Mucosa of gallbladder (tissue), 1 donor: ENCODE measurements around the gene SPATC1L. TPM values are rescaled to one million over a fixed set of nuclear protein-coding genes. Genes with fewer than 3 reads are reported as not detected.

Source experiments
- DNase-seq: peaks from one replicate; pipeline ENCODE4 v3.0.0-alpha.2; 2020; ENCODE audit warnings: low spot score
- total RNA-seq: library from RNA; stranded (reverse); gene quantifications from one replicate; pipeline ENCODE4 v1.2.1, GENCODE V29; 2021
- donor health status: DM: no; HTN: no; CAD: no.

The SPATC1L gene
- total RNA-seq, 1 donor from 2014 or later = 6.9 TPM

DNA sequence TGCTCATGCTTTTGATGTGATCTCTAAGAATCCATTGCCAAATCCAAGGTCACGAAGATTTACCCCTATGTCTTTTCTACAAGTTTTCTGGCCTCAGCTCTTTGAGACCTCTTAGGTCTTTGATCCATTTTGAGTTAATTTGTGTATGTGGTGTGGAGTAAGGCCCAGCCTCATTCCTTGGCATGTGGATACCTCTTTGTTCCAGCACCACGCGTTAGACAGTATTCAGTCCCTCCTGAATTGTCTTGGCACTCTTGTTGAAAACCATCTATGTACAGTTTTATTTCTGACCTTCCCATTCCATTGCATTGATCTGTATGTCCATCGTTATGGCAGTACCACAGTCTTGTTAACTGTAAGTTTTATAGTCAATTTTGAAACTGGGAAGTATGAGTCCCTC, 20.9 kb downstream of the SPATC1L start:
- no peak for DNase-seq

DNA sequence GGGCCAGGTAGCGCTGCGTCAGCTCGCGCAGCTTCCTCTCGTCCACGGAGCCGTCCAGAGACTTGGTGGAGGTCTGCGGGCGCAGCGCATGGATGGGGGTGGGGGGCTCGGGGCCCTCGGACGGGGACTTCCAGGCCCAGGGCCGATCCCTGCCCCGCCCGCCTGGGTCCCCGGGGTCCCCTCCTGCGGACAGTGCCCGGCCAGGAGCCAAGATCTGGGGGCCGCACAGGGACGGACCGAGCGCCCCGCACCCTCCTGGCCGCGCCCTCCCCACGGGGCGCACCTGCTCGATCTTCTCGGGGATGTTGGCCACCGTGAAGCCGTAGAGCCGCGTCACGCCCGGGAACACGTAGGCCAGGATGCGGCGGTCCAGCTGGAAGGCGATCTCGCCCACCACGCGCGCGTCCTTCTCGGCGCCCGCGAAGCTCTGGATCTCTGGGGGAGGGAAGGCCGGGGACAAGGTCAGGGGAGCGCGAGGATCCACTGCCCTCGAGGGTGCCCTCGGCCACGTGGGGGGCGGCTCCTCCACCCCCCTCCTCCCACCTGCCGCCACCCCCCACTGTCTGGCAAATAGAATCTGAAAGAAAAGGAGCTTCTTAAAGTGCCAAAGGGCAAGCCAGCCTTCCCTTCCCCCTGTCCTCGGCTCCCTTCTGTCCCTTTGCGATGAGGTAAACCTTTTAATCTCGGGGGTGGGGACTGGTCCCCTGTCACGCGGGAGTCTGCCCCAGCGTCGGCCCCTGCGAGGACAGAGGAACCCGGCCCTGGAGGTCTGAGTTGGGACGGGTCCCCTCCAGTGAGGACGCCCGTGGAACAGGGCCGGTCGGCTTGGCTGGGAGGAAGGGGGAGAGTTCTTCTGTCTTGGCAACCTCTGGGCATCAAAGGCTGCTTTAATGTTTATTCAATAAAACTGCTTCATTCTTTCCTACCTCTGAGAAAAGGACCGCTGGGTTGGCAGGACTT, 22.3 kb downstream of the SPATC1L start:
- DNase-seq = no peak

GRCh38 chr21:46160907-46161632, 23.2 kb downstream of the SPATC1L start:
- no peak for DNase-seq

GRCh38 chr21:46160657-46160906, 23.7 kb downstream of the SPATC1L start:
- DNase-seq = no peak

- no peak for DNase-seq
These were observed 24.2 kb downstream of the SPATC1L start for GRCh38 chr21:46159841-46160656.

DNA sequence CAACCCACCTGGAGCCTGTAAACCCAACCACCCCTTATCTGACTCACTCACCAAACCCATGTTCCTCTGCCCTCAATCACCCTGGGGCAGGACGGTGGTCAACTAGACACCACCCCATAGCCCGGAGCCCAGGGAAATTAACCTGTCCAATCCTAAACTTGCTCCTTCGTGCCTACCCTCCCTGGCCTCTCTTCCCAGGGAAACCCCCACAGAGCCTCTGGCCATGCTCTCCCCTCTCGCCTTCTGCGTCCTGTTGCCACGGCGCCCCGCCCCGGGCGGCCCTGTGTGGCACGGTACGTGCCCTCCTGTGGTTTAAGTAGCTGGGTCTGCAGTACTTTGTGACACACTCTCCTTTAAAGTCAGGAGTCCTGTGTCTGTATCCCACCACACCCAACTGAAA, 24.9 kb downstream of the SPATC1L start:
- DNase-seq = no peak

- DNase-seq = no peak
These were observed 25.5 kb downstream of the SPATC1L start for GRCh38 chr21:46158666-46159300.

DNA sequence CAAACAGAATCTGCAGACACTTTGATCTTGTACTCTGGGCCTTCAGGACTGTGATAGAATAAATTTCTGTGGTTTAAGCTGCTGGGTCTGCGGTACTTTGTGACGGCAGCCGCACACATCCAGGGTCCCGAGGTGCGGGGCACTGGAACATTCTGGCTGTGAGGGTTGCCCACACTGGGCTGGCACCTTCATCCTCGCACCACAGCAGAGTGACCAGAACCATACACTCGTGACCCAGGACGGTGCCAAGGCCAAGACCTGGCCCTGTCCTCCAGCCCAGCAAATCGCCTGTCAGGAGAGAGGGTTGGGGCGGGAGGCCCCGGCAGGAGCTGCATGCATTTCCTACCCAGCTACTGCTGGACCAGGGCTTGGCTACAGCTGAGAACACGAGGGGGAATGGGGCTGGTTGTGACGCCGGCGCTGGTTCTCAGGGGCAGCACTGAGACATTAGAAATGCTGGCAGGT, 26.2 kb downstream of the SPATC1L start:
- DNase-seq = no peak

DNA sequence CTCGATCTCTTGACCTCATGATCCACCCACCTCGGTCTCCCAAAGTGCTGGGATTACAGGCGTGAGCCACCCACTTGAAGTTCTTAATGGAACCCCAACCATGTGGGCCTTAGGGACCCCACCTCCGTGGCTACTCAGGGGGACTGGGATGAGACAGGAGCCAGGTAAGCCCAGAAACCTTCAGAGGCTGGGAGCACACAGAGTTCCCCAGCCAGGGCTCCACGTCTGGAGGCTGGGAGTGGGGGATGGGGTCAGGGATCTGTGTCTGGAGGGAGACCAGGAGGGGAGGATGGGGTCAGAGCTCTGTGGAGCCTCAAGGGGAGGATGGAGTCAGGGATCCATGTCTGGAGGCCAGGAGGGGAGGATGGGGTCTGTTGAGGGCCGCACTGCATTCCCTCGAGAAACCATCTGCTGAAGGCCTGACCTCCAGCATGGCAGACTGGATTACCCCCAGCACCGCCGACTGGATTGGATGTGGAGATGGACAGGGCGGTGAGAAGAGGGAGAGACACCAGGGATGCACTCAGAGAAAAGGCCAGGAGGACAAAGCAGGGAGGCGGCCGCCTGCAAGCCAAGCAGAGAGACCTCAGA, 26.8 kb downstream of the SPATC1L start:
- DNase-seq = no peak

GRCh38 chr21:46156678-46157077, 27.6 kb downstream of the SPATC1L start:
- no peak for DNase-seq

DNA sequence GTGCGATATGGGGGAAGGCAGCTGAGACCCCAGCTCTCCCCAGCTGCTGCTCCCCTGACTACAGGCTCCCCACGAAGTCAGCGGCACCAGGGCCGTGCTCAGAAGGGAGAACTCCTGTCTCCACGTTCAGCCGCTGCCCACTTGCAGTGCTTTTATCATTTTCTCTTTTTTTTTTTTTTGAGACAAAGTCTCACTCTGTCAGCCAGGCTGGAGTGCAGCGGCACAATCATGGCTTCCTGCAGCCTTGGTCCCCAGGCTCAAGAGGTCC, 27.9 kb downstream of the SPATC1L start:
- DNase-seq = no peak

DNA sequence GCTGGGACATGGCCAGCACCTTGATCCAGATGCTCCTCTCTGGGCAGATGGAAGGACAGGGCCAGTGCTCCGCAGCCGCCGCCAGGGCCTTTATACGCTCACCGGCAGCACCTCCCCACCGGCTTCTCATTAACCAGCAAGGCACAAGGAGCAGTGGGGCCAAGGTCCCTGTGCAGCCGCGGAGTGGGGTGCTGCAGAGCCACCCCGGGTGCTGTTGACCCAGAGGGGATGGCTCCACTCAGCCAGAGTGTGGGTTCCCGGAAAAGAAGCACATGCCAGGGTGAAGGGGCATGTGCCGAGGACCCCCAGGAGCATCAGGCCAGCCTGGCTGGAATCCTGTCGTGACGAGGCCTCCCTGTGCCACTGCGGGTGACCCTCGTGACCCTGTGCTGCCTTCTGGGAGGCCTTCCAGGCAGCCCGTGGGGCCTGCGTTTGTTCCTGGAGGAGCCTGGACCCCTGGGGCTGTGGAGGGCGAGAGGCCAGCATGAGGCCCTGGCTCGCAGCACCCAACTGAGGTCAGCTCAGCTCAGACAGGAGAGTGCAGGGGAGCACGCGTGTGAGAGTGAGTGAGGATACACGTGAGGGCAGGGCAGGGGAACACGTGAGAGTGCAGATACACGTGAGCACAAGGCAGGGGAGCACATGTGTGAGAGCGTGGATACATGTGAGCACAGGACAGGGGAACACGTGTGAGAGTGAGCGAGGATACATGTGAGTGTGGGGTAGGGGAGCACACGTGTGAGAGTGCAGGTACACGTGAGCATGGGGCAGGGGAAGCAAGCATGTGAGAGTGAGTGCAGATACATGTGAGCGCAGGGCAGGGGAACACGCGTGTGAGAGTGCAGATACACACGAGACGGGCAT, 28.5 kb downstream of the SPATC1L start, which contains the start of gene FTCD:
Gene FTCD (minus strand): TSS at position 66 of the 864 bp plus-strand sequence. CDS start 56 bp downstream, at position 10.
- DNase-seq = no peak

GRCh38 chr21:46154955-46155513, 29.2 kb downstream of the SPATC1L start:
- no peak for DNase-seq

DNA sequence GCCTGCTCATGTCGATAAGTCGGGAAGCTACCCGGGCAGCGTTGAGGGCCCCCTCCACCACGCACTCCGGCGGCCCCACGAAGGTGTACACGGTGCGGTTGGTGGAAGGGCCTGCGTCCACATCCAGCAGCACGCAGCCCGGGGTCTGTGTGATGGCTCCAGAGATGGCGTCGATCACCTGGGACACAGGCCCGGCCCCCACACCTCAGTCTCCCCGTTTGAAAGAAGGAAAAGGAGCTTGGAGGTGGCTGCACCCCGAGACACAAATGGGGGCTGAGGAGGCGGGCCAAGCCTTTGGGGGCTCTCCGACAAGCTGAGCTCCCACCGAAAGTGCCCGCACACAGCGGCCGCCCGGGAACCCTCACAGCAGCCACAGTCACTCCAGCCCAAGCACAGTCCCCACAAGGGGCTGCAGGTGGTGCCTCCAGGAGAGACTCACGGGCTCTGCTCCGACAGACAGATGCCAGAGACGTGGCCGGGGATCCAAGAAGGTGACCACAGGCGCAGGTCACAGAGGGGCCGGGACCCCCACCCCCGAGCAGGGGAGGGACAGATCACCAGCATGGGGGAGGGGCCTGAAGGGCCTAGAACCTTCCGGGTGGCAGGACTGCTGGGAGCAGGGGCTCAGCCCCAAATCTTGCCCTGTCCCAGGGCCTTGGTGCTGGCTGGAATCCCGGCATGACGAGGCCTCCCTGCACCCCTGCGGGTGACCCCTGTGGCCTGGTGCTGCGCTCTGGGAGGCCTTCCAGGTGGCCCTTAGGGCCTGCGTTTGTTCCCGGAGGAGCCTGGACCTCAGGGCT, 29.9 kb downstream of the SPATC1L start:
- DNase-seq = no peak

- DNase-seq = peak; percentile 40
These were observed 30.8 kb downstream of the SPATC1L start for GRCh38 chr21:46153247-46154154.

- no peak for DNase-seq
These were observed 31.4 kb downstream of the SPATC1L start for GRCh38 chr21:46152927-46153246.

DNA sequence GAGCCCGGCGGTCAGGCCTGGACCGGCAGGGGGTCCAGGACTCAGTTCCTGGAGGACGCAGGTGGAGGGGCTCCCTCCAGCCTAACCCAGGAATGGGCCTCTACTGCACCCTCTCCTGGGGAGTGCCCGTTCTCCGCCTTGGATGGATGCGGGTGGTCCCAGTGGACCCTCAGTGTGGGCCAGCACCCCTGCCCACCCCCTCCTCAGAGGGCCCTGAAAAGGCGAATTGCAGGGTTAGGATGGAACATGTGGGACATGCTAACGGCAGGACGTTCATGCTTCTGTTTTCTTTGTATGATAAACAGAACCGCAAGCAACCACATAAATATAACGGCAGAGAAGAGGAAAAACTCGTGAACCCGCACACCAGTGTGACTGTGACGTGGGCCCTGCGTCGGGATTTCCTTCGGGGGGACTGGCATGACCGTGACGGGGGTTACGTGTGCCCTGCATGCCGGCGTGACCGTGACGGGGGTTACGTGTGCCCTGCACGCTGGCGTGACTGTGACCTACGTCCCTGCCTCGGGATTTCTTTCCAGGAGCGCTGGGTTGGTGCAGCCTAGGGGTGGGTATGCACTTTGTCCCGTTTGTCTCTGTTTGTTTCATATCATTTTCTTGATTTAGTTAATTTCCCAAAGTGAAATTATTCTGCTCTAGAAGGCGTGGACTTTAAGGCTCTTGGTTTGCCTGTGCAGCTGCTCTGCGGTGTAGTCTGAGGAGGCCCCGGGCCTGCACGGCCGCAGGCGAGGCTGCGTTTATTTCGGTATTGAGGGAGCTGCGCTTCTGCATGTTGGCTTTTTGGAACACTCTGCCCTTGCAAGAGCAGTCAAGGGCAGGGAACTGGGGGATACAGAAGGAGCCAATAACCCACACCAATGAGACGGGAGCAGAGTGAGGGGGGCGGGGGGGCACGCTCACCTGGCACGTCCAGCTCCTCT, 32.0 kb downstream of the SPATC1L start:
- DNase-seq = no peak
